ENCODE data around the gene BAMBI.

The BAMBI gene

DNA sequence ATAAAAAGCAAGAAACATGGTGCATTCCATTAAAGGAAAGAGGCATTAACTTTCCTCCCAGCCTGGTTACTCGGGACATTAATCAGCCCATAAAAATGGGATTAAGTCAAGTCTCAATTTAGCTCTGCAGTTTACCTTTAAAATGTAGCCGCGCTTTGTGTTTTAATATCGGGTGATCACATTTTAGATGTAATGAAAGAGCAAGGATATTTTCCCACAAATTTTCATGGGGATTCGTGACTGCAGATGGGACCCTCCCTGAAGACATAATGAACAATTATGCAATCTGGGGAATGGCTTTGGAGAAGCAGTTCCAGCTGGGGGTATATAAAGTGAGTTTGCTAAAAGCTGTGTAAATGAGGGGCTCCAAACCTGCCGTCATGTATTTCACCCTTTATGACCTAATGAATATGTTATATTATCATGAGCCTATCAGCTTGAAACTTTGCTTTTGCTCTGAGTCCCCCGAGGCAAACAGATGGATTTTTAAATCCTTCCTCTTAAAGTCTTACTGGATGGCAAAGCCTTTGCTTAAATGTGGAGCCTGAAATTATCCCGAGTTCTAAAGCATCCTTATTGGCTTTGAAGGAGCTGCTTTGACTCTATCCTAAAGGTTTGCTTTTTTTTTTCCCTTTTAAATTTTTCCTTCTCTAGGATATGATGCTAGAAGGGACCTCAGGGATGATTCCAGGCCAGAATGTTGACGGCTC, 31.8 kb downstream of the BAMBI start:
- no peak for DNase-seq

DNA sequence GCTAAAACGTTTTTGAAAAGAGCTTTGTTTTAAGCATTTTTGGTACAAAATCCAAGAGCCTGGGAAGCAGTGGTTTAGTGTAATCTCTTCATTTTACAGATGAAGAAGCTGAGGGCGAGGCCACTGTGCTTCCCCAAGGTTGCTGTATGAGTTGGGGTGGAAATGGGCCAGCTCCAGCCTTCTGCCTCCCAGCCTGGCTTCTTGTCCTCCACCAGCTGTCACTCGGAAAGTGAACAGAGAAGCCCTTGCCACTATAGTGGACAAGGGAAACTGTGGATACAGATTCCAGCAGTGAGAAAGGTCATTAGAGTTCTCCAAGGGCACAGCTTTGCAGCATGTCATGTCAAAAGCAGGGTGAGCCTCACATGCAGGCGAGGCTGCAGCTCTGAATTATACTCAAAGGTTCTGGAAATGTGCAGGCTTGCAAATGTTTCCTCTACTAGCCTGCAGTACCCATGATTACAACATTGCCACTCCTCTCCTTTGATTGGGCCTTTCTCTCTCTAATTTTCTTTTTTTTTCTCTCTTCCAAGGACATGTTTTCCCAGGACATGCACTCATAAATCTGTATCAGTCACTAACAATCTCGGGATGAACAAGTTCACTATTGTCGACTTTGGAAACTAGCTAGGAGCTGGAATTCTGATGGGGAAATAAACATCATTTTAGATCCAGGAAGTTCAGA, 33.0 kb downstream of the BAMBI start:
- no peak for DNase-seq

DNA sequence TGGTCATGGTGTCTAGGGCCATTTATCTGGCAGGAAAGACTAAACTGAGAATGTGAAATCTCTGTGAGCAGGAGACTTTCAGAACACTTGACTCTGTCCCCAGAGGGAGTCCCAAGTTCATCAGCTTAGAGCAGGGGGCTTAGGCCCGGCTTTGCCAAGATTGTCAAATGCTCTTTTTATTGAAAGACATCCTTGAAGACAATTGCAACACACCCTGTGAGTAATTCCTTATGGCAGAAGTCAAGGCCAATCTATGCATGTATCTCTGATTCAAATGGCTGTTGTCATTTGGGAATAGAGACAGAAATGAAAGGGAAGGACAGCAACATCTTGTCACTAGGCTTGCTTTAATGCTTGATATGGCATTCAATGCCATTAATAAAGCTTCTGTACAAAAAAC, 33.7 kb downstream of the BAMBI start:
- no peak for DNase-seq

GRCh38 chr10:28711776-28712175, 34.5 kb downstream of the BAMBI start:
- DNase-seq: no peak

- DNase-seq: no peak
Measured at GRCh38 chr10:28713626-28714352, 36.5 kb downstream of the BAMBI start.

DNA sequence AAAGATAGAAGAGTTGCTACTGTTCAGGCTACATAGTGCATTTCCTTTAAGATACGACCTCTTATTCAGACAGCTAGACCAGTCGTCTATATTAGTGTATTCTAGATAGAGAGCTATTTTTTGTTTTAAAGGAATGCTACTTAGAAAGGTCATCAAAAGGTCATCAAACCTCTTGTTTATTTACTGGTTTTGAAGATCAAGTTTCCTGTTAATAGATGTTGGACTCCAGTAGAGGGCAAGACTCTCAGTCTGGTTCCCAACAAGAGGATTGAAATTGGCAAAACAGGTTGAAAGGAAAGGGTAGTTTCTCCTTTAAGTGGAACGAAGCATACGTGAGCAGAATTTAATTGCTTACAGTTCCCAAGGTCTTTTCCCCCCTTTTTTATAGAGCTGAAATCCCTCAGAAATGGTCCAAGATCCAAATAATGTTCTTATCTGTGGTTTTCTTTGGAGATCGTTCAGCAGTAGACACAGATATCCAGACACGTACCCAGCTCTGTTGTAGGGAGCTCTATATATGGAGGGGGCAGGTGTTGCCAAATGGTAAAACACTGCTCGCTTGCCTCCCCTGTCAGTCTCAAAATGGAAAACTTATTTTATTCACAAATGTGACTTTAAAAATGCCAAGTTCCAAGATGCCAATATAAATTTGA, 37.2 kb downstream of the BAMBI start:
- DNase-seq: no peak

- no peak for DNase-seq
Measured at GRCh38 chr10:28715246-28715645, 37.9 kb downstream of the BAMBI start.

GRCh38 chr10:28715757-28716156, 38.4 kb downstream of the BAMBI start:
- DNase-seq: no peak

DNA sequence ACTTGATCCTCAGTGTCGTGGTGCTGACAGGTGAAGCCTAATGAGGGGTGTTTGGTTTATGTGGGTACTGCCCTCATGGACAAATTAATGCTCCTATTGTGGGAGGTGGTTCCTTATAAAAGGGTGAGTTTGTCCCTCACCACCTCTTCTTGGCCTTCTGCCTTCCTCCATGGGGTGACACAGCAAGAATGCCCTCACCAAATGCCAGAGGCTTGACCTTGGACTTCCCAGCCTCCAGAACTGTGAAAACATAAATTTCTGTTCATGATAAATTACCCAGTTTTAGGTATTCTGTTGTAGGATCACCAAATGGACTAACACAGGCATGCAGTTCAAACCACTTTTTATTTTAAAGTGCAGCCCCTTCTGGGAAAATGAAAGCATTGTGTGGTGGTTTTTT, 39.4 kb downstream of the BAMBI start:
- no peak for DNase-seq

- DNase-seq: no peak
Measured at GRCh38 chr10:28717656-28718201, 40.4 kb downstream of the BAMBI start.

DNA sequence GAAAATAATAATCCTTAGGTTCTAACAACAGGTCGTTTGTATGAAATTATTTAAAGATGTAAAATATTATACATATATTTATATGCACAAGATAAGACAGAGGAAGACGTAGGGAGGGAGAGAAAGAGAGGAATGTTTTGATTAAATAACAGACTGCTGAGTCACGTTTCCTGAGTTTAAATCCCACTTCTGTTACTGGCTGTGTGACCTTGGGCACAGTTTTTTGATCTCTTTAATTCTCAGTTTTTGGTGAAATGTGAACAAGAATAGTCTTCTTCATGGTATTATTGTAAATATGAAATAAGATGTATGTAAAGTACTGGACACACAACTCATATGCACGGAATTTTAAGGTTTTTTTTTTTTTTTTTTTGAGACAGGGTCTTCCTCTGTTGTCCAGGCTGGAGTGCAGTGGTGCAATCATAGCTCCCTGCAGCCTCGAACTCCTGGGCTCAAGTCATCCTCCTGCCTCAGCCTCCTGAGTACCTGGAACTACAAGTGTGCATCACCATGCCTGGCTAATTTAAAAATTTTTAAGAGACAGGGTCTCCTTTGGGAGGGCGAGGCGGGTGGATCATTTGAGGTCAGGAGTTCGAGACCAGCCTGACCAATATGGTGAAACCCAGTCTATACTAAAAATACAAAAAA, 42.6 kb downstream of the BAMBI start:
- DNase-seq: no peak

- DNase-seq: peak in 1 of 2 experiments; percentile 63
Measured at GRCh38 chr10:28721318-28721951, 44.1 kb downstream of the BAMBI start.

DNA sequence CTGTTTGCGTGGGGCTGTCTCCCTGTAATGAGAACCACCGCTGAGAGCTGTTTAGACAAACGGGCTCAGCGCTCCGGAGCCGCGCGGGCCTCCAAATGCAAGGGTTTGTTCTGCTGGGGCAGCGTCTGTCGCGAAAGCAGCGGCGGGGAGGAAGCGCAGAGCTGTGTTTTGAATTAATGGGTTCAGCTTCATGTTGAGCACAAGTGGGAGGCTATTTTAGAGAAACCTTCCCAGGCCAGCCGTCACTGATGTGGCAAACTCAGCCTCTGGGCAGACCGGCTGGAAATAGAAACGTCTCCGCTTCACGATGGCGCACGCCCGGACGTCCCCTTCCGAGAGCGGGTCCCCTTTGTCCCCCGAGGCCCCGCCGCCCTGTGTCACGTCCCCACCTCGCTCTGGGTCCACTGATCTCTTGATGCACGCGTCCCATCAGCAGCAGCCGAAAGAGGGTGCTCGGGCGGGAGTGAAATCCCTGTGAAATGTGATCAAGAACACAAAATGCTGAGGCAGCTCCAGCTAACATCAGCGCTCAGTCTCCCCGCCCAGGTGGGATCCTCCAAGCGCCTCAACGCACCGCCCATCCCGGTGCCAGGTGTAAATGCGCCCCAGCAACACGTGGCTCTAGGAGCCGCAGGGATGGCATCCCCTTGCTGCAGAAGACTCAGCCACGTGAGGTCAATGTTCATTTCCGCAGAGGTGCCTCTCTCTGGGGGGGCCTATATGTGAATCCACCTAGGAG, 44.9 kb downstream of the BAMBI start:
- DNase-seq: peak; percentile 60 to 80

DNA sequence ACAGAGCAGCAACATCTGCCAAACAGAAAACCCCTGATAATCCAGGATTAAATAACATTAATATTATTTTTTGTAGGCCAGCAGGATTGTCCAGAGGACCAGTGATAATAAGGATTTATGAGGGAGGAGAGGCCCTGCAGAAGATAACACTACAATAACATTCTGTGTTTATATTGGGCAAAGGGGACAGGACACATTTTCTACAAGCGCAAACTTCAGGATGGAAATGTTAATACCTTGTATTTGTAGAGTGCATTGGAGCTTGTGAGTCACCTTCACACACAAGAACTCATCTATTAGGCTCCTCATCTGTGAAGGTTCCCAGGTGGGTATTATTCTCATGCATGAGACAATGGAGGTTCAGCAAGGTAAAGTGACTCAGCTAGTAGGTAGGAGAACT, 51.0 kb downstream of the BAMBI start:
- DNase-seq: no peak

DNA sequence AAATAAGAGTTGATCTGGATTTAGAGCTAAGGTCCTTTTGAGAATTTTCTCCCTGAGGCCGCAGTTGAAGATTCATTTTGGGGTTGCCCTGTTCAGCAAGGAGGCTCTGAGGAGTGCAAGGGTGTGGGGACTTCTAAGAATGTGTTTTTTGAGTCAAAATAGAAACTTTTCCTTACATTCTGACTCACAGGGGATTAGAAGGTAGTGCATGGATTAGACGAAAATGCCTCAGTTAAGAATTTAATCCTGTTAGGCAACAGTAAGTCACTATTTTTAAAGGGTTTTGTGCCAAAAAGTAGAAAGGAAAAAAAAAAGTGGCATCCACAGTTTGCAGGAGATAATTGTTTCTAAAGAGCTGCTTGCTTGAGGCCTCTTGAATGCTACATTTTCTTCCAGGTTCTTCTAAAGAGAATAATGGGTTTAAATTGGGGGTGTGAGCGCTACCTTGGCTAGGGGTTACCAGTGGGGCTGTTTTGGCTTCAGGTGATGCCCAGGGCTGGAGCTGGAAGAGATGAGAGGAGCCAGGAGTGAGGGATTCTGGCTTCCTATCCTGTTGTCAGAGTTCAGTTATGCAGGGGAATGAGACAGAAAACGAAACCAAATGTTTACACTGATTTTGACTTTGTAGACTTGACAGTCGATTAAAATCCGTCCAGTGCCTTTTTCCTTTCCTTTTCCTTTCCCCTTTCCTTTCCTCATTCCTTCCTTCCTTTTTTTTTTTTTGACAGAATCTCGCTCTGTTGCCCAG, 52.9 kb downstream of the BAMBI start:
- no peak for DNase-seq

- no peak for DNase-seq
Measured at GRCh38 chr10:28732091-28732490, 54.8 kb downstream of the BAMBI start.
